GM12892 (cell line): ENCODE data around the gene ZNF423.

Source experiments
- POLR2A ChIP-seq: IDR thresholded peaks from 2 replicates; pipeline ENCODE4 v1.6.1; 2011; ENCODE audit warnings: low read depth, low read length, control low read depth
- POLR2AphosphoS5 ChIP-seq: IDR thresholded peaks from 2 replicates; pipeline ENCODE4 v1.6.1; 2011; ENCODE audit warnings: low read depth, low read length, control low read depth

DNA sequence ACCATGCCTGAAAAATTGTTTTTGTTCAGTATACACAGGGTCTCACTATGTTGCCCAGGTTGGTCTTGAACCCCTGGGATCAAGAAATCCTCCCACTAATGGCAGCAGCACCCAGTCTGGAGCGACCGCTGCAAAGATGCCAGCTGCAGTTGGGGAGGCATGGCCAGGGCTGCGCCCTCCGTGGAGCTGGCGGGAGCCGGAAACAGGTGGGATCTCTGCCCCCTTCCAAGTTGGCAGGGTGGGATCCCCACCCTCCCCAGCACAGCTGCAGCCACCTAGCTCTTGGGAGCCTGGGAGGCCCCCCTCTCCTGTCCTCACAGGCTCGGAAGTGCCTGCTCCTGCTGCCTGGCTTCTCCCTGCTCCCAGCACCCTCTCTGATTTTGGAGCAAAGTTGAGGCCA is 176.8 kb downstream of the ZNF423 start:
- TF ChIP-seq POLR2AphosphoS5 (no peak), POLR2A (no peak)
